NCI-H146 (cell line): ENCODE data around the gene PNPLA7.
"Not testable (repeated sequence)": the region's sequence is repeated elsewhere in the genome, so short reads cannot be mapped to it uniquely, and the experiment has no call there.

Source experiments
- DNase-seq: peaks from one replicate; lab custom pipeline; 2025; lab: John Stamatoyannopoulos, UW

PNPLA7 gene

DNA sequence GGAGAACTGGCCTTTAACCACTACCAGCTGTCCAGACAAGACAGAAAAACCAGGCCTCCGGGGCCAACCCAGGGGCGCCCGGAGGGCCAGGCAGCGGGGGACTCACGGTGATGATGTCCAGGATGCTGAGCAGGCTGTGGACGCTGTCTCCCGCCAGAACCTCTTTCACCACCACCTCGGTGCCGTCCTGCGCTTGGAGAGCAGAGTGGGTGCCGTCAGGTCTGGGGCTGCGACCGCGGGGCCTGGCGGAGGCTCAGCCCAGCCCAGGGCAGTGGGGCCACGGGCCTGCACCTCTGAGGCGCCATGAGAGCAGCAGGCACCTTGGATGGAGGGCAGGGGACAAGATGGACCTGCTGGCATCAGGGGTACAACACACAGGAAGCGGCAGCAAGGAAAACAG lies 9.7 kb downstream of the PNPLA7 start:
- DNase-seq = no peak

GRCh38 chr9:137538058-137538457 lies 12.1 kb downstream of the PNPLA7 start:
- no peak for DNase-seq

DNA sequence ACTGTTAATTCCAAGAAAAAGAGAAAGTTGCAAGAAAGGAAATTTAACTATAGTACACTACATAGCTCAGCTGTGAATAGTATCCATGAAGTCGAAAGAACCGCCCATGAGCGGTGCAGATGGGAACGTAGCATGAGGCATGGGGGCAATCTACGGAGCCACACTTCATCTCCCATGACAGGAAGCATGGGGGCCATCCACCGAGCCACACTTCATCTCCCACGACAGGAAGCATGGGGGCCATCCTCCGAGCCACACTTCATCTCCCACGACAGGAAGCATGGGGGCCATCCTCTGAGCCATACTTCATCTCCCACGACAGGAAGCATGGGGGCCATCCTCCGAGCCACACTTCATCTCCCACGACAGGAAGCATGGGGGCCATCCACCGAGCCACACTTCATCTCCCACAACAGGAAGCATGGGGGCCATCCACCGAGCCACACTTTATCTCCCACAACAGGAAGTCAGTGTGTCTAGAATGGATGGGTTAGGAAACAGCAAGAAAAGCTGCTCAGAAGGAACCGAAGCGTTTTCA lies 13.5 kb downstream of the PNPLA7 start:
- not testable (repeated sequence) for DNase-seq

DNA sequence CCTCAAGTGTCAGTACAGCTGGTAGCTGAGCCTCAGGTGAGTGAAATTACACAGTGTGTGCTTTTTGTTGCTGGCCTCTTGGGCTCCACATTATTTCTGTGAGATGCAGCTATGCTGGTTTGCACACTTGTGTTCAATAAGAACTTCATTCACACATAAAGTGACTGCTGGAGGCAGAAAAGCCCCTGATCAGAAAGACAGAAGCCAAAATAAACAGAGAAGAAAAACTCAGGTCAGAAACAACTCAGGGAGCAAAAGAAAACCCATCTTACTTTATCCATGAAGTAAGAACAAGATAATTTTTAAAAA lies 15.1 kb downstream of the PNPLA7 start:
- no peak for DNase-seq

GRCh38 chr9:137534256-137535119 lies 15.7 kb downstream of the PNPLA7 start:
- peak; percentile 67 for DNase-seq

DNA sequence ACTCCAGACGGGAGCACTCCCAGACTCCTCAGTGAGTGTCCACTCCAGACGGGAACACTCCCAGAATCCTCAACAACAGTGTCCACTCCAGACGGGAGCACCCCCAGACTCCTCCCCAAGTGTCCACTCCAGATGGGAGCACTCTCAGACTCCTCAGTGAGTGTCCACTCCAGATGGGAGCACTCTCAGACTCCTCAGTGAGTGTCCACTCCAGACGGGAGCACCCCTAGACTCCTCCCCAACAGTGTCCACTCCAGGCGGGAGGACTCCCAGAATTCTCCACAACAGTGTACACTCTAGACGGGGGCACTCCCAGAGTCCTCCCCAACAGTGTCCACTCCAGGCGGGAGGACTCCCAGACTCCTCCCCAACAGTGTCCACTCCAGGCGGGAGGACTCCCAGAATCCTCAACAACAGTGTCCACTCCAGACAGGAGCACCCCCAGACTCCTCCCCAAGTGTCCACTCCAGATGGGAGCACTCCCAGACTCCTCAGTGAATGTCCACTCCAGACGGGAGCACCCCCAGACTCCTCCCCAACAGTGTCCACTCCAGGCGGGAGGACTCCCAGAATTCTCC lies 17.2 kb downstream of the PNPLA7 start:
- DNase-seq = not testable (repeated sequence)

DNA sequence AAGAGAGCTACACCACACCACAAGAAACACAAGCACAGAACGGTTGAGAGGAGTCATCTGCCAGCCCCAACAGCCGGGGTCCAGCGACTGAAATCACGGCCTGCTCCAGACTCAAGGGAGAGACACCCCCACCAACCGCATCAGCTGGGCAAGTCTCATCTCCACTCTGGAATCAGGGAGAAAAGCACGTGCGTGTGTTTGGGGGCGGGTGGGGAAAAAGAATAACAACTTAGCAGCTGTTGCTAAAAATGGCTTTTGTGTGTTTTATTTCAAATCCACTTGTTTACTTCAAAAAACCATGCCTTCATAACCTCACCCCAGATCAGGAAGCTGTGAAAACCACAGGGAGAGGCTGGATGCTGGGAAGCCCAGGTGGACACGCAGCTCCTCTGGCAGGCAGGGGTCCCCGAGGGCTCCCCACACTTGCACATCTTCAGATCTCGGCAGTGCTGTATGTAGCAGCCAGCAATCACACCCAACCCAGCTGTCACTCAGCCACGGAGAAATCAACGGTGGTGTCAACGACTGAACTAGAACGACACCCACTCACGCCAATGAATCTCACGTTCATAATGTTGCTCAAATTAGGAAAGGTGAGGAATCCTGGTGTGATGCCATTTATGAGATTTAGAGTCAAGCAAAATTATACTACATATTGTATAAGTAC lies 19.0 kb downstream of the PNPLA7 start:
- DNase-seq = no peak

- no peak for DNase-seq
Measured at GRCh38 chr9:137530331-137530730, 19.9 kb downstream of the PNPLA7 start.

GRCh38 chr9:137524981-137525317 lies 25.3 kb downstream of the PNPLA7 start:
- DNase-seq = no peak

DNA sequence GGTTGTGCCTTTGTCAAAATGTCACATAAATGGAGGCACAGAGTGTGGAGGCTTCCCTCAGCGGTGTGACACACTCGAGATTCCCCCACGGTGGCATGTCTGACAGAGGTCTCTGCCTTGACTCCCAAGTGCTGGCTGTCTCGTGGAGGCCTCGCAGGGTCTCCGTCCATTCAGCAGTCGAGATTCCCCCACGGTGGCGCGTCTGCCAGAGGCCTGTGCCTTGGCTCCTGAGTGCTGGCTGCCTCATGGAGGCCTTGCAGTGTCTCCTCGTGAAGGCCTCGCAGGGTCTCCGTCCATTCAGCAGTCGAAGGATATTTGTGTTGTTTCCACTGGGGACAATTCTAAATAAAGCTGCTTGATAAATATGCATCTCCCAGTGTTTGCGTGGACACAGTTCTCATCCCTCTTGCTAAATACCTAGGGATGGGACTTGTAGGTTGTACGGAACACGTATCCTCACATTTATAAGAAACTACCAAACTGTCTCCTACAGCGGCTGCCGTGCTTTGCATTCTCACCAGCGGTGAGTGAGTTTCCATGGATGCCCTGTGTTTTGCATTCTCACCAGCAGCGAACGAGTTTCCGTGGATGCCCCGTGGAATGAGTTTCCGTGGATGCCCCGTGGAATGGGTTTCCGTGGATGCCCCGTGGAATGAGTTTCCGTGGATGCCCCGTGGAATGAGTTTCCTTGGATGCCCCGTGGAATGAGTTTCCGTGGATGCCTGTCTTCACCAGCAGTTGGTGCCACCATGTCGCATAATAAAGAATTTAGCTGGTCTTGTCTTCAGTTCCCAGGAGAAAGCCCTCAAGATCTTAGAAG lies 25.8 kb downstream of the PNPLA7 start:
- DNase-seq = no peak

- DNase-seq = no peak
Measured at GRCh38 chr9:137522746-137523455, 27.3 kb downstream of the PNPLA7 start.

DNA sequence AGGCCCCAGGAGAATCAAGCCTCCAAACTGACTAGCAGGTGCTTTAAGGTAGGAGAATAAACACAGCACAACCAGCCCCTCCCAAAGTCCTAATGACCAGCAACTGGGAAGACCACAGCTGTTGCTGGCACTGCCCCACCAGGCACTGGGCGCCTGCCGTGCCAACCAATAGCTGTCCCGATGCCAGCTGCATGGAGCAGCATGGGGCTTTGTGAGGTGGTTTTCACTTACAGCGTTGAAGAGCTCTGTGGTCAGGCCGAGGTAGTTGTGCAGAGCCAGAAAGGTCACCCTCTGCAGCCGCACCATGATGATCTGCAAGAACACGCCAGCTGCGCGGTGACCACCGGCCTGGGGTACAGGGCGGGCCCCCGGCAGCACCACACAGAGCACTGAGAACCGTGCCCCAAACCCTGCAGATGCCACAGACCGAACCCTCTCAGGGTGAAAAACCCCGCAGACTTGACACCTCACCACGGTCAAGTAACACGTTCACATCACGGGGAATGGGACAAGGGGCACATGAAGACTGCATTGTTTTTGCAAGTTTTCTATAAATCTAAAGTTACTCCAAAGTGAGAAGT lies 28.7 kb downstream of the PNPLA7 start:
- DNase-seq = no peak

- DNase-seq = no peak
Measured at GRCh38 chr9:137520614-137521404, 29.4 kb downstream of the PNPLA7 start.

DNA sequence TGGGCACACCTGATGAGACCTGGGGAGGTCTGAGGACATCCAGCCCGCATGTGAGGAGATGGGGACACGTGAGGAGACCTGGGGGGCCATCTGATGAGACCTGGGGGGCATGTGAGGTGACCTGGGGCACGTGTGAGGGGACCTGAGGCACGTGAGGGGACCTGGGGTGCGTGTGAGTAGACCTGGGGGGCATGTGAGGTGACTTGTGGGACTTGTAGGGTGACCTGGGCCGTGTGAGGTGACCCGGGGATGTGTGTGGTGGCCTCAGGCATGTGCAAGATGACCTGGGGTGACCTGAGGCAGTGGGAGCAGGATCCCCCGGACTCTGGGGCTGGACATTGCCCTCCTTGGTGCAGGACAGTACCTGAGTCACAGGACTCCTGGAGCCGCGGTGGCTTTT lies 30.6 kb downstream of the PNPLA7 start:
- DNase-seq = no peak

- DNase-seq = not testable (repeated sequence)
Measured at GRCh38 chr9:137518661-137519459, 31.3 kb downstream of the PNPLA7 start.

DNA sequence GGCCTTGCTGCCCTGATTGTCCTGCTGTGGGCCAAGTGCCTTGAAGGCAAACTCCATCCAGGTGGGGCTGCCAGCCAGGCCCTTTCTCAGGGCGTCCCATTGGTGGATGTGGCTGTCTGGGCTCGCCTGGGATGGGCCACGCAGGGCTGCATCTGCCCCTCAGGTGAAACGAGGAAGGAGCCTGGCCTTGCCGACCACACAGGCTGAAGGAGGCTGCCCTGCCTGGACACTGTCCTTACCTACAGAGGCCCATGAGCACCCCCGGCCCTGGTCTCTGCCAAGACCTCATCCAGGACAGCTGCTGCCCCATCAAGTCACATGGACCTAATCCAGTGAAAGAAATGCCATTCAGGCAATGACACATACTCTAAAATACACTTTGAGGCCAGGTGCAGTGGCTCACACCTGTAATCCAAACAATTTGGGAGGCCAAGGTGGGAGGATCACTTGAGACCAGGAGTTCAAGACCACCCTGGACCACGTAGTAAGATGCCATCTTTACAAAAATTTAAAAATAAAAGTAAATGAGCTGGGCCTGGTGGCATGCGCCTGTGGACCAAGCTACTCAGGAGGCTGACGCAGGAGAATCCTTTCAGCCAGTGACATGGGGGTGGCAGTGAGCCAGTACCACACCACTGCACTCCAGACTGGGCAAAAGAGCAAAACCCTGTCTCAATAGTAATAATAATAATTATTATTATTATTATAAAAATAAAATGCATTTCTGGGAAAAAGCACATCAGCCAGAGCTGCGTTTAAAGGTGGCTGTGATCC lies 33.9 kb downstream of the PNPLA7 start:
- DNase-seq = no peak

DNA sequence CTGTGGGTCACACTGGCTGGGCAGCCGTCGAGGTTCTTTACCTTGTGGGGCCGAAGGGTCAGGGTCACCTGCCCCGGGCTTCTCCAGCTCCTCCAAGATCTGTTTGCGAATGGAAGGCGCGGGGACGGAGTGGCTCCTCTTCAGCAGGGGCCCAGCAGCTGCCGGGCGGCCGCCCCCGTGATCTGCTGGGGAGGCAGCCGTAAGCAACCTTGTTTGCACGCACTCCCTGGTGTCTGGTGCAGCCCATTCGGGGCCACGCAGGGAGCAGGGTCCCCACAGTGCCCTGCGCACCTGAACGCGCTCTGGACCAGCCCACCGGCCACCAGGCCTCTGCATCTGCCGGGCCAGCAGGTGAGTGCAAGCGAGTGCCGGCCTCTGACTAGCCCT lies 34.9 kb downstream of the PNPLA7 start:
- no peak for DNase-seq

GRCh38 chr9:137514691-137515337 lies 35.4 kb downstream of the PNPLA7 start:
- no peak for DNase-seq
